SU-DHL-6 (cell line): ENCODE measurements around the gene MYZAP.

Experiments used
- EZH2phosphoT487 ChIP-seq: fragments of 200-600 bp; sonication (generic), shearing (Covaris generic); conservative IDR thresholded peaks from 2 replicates; pipeline ENCODE4 v1.6.1; 2018; ENCODE audit warnings: mild to moderate bottlenecking, antibody characterized with exemption, low read length, moderate library complexity, mixed read lengths
- TF ChIP-seq, protein P1 (sequence below): fragments of 200-600 bp; sonication (generic); IDR thresholded peaks from one replicate; pipeline ENCODE4 v1.5.1; 2017; ENCODE audit warnings: antibody characterized with exemption, mild to moderate bottlenecking, low read length, moderate library complexity; ENCODE audit not compliant: insufficient read depth, poor library complexity, severe bottlenecking

DNA sequence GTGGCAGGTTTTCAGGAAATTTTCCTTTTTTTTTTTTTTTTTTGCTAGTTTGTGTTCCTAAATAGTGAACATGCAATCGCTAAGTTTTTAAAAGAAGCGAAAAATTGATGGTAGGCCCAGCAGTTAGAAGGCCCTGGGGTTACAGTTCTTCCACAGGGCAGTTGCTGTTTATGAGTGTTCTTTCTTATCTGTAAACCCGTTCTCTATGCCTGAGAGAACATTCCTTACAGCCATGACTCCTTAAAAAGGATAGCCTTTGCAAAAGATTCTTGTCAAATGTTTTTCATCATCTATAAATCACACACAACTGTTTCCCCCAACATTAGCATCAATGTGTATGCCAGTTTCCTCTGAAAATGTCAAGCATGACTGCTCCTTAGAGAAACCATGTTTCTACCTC is 23.8 kb upstream of the MYZAP start:
- TF ChIP-seq, protein P1, sequence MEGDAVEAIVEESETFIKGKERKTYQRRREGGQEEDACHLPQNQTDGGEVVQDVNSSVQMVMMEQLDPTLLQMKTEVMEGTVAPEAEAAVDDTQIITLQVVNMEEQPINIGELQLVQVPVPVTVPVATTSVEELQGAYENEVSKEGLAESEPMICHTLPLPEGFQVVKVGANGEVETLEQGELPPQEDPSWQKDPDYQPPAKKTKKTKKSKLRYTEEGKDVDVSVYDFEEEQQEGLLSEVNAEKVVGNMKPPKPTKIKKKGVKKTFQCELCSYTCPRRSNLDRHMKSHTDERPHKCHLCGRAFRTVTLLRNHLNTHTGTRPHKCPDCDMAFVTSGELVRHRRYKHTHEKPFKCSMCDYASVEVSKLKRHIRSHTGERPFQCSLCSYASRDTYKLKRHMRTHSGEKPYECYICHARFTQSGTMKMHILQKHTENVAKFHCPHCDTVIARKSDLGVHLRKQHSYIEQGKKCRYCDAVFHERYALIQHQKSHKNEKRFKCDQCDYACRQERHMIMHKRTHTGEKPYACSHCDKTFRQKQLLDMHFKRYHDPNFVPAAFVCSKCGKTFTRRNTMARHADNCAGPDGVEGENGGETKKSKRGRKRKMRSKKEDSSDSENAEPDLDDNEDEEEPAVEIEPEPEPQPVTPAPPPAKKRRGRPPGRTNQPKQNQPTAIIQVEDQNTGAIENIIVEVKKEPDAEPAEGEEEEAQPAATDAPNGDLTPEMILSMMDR = no peak
- TF ChIP-seq EZH2phosphoT487 = no peak
